HepG2 (cell line): ENCODE results near the gene ZSWIM9.

Source experiments
- ARID4A ChIP-seq: sonication (generic); formaldehyde crosslinking; IDR thresholded peaks from 2 replicates; pipeline ENCODE4 v1.5.0; 2020; ENCODE audit warnings: mild to moderate bottlenecking, missing genetic modification reagents, borderline replicate concordance
- CTCF ChIP-seq: sonication (generic); formaldehyde crosslinking; IDR thresholded peaks from 2 replicates; pipeline ENCODE4 v1.5.0; 2020; ENCODE audit warnings: mild to moderate bottlenecking, missing genetic modification reagents, moderate library complexity
- ELF1 ChIP-seq: sonication (generic); formaldehyde crosslinking; IDR thresholded peaks from 2 replicates; pipeline ENCODE4 v1.4.0; 2020; ENCODE audit warnings: missing genetic modification reagents
- KDM1A ChIP-seq: IDR thresholded peaks from 2 replicates; pipeline ENCODE4 v1.6.1; 2016; ENCODE audit warnings: missing compliant biosample characterization
- PHB2 ChIP-seq: fragments of 450-650 bp; IDR thresholded peaks from 2 replicates; pipeline ENCODE4 v1.6.1; 2018; ENCODE audit not compliant: partially characterized antibody
- PRDM10 ChIP-seq: sonication (generic); formaldehyde crosslinking; IDR thresholded peaks from 2 replicates; pipeline ENCODE4 v1.4.0; 2020; ENCODE audit warnings: low read depth, missing genetic modification reagents
- SMC3 ChIP-seq: IDR thresholded peaks from 2 replicates; pipeline ENCODE4 v1.6.1; 2011; ENCODE audit warnings: low read length, improper control_type of control experiment
- TBL1XR1 ChIP-seq: fragments of 150-350 bp; IDR thresholded peaks from 2 replicates; pipeline ENCODE4 v1.6.1; 2014; ENCODE audit warnings: borderline replicate concordance, low read length; ENCODE audit not compliant: partially characterized antibody
- ZFP37 ChIP-seq: sonication (generic); formaldehyde crosslinking; IDR thresholded peaks from 2 replicates; pipeline ENCODE4 v1.4.0; 2020; ENCODE audit warnings: missing genetic modification reagents, borderline replicate concordance
- ZNF451 ChIP-seq: sonication (generic); formaldehyde crosslinking; IDR thresholded peaks from 2 replicates; pipeline ENCODE4 v1.5.0; 2020; ENCODE audit warnings: mild to moderate bottlenecking, missing genetic modification reagents
- ZNF777 ChIP-seq: sonication (generic); formaldehyde crosslinking; IDR thresholded peaks from 2 replicates; pipeline ENCODE4 v1.4.0; 2020; ENCODE audit warnings: missing genetic modification reagents
- ZNF839 ChIP-seq: sonication (generic); formaldehyde crosslinking; IDR thresholded peaks from 2 replicates; pipeline ENCODE4 v1.4.0; 2020; ENCODE audit warnings: missing genetic modification reagents, mild to moderate bottlenecking, borderline replicate concordance

GRCh38 chr19:48168689-48169088 lies 1.8 kb upstream of the ZSWIM9 start:
- TF ChIP-seq ARID4A (no peak), ZNF777 (CRISPR knock-in tag) (no peak), SMC3 (no peak), ZFP37 (CRISPR knock-in tag) (no peak), PHB2 (no peak), CTCF (no peak), KDM1A (no peak), ZNF839 (CRISPR knock-in tag) (no peak), PRDM10 (CRISPR knock-in tag) (no peak), ZNF451 (CRISPR knock-in tag) (no peak), ELF1 (CRISPR knock-in tag) (no peak), TBL1XR1 (no peak)
